ENCODE data around the gene PDZRN3. TPM values are rescaled to one million over a fixed set of nuclear protein-coding genes. Genes with fewer than 3 reads are reported as not detected.

PDZRN3 gene
- total RNA-seq, 1 donor from 2014 or later: 75.9 TPM

GRCh38 chr3:73361591-73361990 is 263.1 kb downstream of the PDZRN3 start:
- H3K27me3 ChIP-seq: no peaks in the 10 kb centered on the region
- no peak for TF ChIP-seq POLR2A (IDR thresholded peaks at IDR 0.05)
- TF ChIP-seq POLR2AphosphoS5 (IDR thresholded peaks at IDR 0.05; ENCODE audit: insufficient read depth in 1 of 2, low read depth in 1 of 2): no peak
- no peak for TF ChIP-seq CTCF (IDR thresholded peaks at IDR 0.05)
- intact Hi-C loops (cut with DNase I): no loop called here
- H3K27ac ChIP-seq: no peak overlapping the region
- no peaks in the 10 kb centered on the region for H3K36me3 ChIP-seq
- DNase-seq (ENCODE audit: extremely low spot score in 2 of 2): no peak
- H3K4me1 ChIP-seq: peaks cover 4% of the 10 kb centered on the region
- no peaks in the 10 kb centered on the region for H3K9me3 ChIP-seq
- no peak overlapping the region for H3K4me3 ChIP-seq

- intact Hi-C loops (cut with DNase I): no loop called here
- Histone ChIP-seq H3K4me1 (no peaks in the 10 kb centered on the region), H3K27ac (no peak overlapping the region), H3K27me3 (no peaks in the 10 kb centered on the region), H3K9me3 (no peaks in the 10 kb centered on the region), H3K4me3 (no peak overlapping the region), H3K36me3 (no peaks in the 10 kb centered on the region)
- no peak for TF ChIP-seq POLR2AphosphoS5 (IDR thresholded peaks at IDR 0.05; ENCODE audit: insufficient read depth in 1 of 2, low read depth in 1 of 2)
- TF ChIP-seq CTCF (IDR thresholded peaks at IDR 0.05): no peak
- TF ChIP-seq POLR2A (IDR thresholded peaks at IDR 0.05): no peak
- DNase-seq (ENCODE audit: extremely low spot score in 2 of 2): no peak
These were observed 271.0 kb downstream of the PDZRN3 start for GRCh38 chr3:73353649-73354217.

DNA sequence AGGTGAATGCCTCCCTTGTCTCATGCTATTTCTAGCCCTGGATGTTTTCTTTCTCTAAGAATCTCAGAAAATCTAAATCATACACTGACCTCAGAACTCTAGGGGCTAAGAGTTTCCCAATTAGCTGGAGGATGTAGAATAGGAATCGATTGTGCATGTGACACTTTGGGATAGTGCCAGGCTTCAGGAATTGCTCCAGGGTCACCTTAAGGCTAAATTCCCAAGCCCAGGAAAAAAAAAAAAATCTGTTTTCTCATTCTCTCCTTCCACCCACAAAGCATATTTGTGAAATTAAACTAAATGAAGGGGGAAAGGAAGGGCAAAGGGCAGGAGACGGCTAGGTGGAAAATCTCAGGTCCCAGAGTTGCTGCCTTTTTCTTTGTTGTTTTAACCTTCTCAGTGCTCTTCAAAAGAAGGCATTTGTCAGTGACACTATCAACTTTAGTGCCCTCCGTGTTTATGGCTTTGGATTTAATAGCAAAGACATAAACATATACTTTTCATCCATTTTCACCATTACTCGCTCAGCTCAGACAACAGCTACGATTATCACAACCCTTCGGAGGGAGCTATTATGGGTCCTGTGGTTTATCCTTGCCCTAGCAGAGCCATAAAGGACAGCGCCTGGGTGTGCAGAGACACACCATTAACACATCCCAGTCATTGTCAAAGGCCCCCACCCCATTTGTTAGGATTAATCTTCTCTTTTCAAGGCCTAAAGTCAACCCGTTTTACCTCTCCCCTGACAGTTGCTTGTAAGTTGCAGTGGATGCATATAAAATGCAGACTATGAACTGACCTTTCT is 271.7 kb downstream of the PDZRN3 start:
- H3K4me3 ChIP-seq: no peak overlapping the region
- no peaks in the 10 kb centered on the region for H3K27me3 ChIP-seq
- no peak overlapping the region for H3K27ac ChIP-seq
- H3K4me1 ChIP-seq: no peaks in the 10 kb centered on the region
- no peaks in the 10 kb centered on the region for H3K36me3 ChIP-seq
- DNase-seq (ENCODE audit: extremely low spot score in 2 of 2): no peak
- intact Hi-C loops (cut with DNase I): no loop called here
- H3K9me3 ChIP-seq: no peaks in the 10 kb centered on the region
- TF ChIP-seq POLR2AphosphoS5 (IDR thresholded peaks at IDR 0.05; ENCODE audit: insufficient read depth in 1 of 2, low read depth in 1 of 2): no peak
- TF ChIP-seq POLR2A (IDR thresholded peaks at IDR 0.05): no peak
- no peak for TF ChIP-seq CTCF (IDR thresholded peaks at IDR 0.05)

DNA sequence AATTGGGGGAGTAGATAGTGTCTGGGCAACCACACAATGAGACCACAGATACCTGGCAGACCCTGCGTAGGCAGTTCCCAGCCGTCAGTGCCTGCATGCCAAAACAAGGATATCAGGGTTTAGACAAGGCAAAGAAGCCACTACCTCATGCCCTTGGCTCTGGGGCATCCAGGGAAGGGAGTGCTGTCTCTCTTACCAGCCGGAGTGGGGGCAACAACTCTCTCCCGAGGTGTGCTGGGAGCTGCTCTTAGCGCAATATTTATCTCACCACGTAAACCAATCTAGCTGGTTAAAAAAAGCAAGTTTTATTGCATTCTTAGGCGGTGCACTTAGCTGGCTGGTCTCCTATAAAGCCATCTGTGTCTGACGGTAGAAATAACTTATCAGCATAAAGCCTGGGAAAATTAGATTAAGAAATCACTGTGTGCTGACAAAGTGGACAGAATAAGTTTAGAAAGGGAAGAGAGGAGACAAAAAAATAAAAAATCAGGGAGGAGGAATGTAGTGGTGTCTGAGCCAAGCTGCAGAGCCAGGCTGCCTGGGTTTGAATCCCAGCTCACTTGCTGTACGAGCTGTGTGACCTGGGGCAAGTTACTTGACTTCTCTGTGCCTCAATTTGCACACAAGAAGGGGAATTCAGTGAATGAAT is 273.2 kb downstream of the PDZRN3 start:
- H3K27ac ChIP-seq: no peak overlapping the region
- H3K9me3 ChIP-seq: no peaks in the 10 kb centered on the region
- DNase-seq (ENCODE audit: extremely low spot score in 2 of 2): no peak
- no peak overlapping the region for H3K4me3 ChIP-seq
- no peak for TF ChIP-seq POLR2A (IDR thresholded peaks at IDR 0.05)
- TF ChIP-seq CTCF (IDR thresholded peaks at IDR 0.05): no peak
- TF ChIP-seq POLR2AphosphoS5 (IDR thresholded peaks at IDR 0.05; ENCODE audit: insufficient read depth in 1 of 2, low read depth in 1 of 2): no peak
- intact Hi-C loops (cut with DNase I): no loop called here
- no peaks in the 10 kb centered on the region for H3K36me3 ChIP-seq
- H3K4me1 ChIP-seq: no peaks in the 10 kb centered on the region
- no peaks in the 10 kb centered on the region for H3K27me3 ChIP-seq
